ENCODE results near the gene ANKLE2.

GRCh38 chr12:132698341-132698740 lies 63.3 kb downstream of the ANKLE2 start:
- TF ChIP-seq EZH2phosphoT487 (IDR thresholded peaks at IDR 0.05; ENCODE audit: borderline replicate concordance, low read length) (no peak), CTCF (conservative IDR thresholded peaks at IDR 0.05; ENCODE audit: low read depth, low read length) (no peak), EZH2 (IDR thresholded peaks at IDR 0.05; ENCODE audit: low read length, unreplicated experiment) (no peak)

Measured in PC-3 (cell line).